ENCODE measurements around the gene CYP24A1.

GRCh38 chr20:54204481-54204880 is 30.7 kb upstream of the CYP24A1 start:
- no peak for TF ChIP-seq POLR2A (IDR thresholded peaks at IDR 0.05)
- no peak for TF ChIP-seq CTCF (IDR thresholded peaks at IDR 0.05 in 4 of 5, conservative IDR thresholded peaks at IDR 0.05 in 1 of 5)
